Measurements from ENCODE around the gene NFKBIE.

The NFKBIE gene

GRCh38 chr6:44224029-44224964 is 41.1 kb downstream of the NFKBIE start:
- peak; percentile 60 for DNase-seq

- DNase-seq: peak; percentile 76
These were observed 41.9 kb downstream of the NFKBIE start, which contains the start of gene SLC29A1 for GRCh38 chr6:44223319-44224028. Gene SLC29A1 (plus strand): TSS chr6:44223595. CDS start chr6:44227314, 3,719 bp downstream.

GRCh38 chr6:44222486-44223318 is 42.6 kb downstream of the NFKBIE start:
- no peak for DNase-seq

- DNase-seq: no peak
These were observed 43.4 kb downstream of the NFKBIE start for GRCh38 chr6:44221961-44222335.

GRCh38 chr6:44221291-44221960 is 43.9 kb downstream of the NFKBIE start:
- peak; percentile 85 for DNase-seq

- no peak for DNase-seq
These were observed 44.4 kb downstream of the NFKBIE start for GRCh38 chr6:44220913-44221290.

- no peak for DNase-seq
These were observed 45.3 kb downstream of the NFKBIE start for GRCh38 chr6:44219815-44220784.

GRCh38 chr6:44219053-44219814 is 46.1 kb downstream of the NFKBIE start:
- peak; percentile 60 for DNase-seq

GRCh38 chr6:44217332-44218143 is 47.8 kb downstream of the NFKBIE start:
- no peak for DNase-seq

GRCh38 chr6:44216677-44217331 is 48.5 kb downstream of the NFKBIE start, which contains the start of gene MYMX:
Gene MYMX (plus strand): TSS chr6:44216926. CDS start chr6:44217472, 546 bp downstream.
- DNase-seq: no peak

- no peak for DNase-seq
These were observed 51.0 kb downstream of the NFKBIE start for GRCh38 chr6:44214307-44214706.

GRCh38 chr6:44211284-44211683 is 54.1 kb downstream of the NFKBIE start:
- DNase-seq: no peak
